NT2/D1 (cell line): ENCODE results near the gene TTYH3.

Experiments used
- DNase-seq: peaks from one replicate; pipeline ENCODE4 v3.0.0-alpha.2; 2011; ENCODE audit warnings: low read depth, low spot score
- H3K27me3 ChIP-seq: 2 replicates; pipeline ENCODE4 v1.6.0; 2011; ENCODE audit warnings: mild to moderate bottlenecking; ENCODE audit not compliant: insufficient read length, insufficient read depth
- H3K36me3 ChIP-seq: 2 replicates; pipeline ENCODE4 v1.6.1; 2011; ENCODE audit warnings: mild to moderate bottlenecking, low read length, mixed read lengths; ENCODE audit not compliant: insufficient read depth, insufficient read length
- H3K4me1 ChIP-seq: 2 replicates; pipeline ENCODE4 v1.5.1; 2011; ENCODE audit not compliant: insufficient read depth, insufficient read length
- H3K4me3 ChIP-seq: 2 replicates; pipeline ENCODE4 v1.5.1; 2011; ENCODE audit warnings: low read depth; ENCODE audit not compliant: insufficient read length
- H3K9ac ChIP-seq: 2 replicates; pipeline ENCODE4 v1.6.0; 2011; ENCODE audit warnings: low read depth; ENCODE audit not compliant: insufficient read length
- H3K9me3 ChIP-seq: 2 replicates; pipeline ENCODE4 v1.5.1; 2011; ENCODE audit warnings: mild to moderate bottlenecking, low read length; ENCODE audit not compliant: insufficient read depth
- SUZ12 ChIP-seq: IDR thresholded peaks from 2 replicates; pipeline ENCODE4 v1.6.1; 2011; ENCODE audit not compliant: insufficient read length, insufficient read depth; ENCODE audit errors: extremely low read depth
- YY1 ChIP-seq: IDR thresholded peaks from 2 replicates; pipeline ENCODE4 v1.6.1; 2011; ENCODE audit not compliant: insufficient read length, insufficient read depth
- ZNF274 ChIP-seq: IDR thresholded peaks from 2 replicates; pipeline ENCODE4 v1.6.1; 2011; ENCODE audit warnings: mild to moderate bottlenecking, low read depth, low read length

TTYH3 gene

GRCh38 chr7:2626498-2627117 lies 5.2 kb upstream of the TTYH3 start:
- H3K9ac ChIP-seq = no peak overlapping the region
- no peaks in the 10 kb centered on the region for H3K27me3 ChIP-seq
- peaks cover 8% of the 10 kb centered on the region; the same call in 1 of the 2 replicates for H3K9me3 ChIP-seq
- no peaks in the 10 kb centered on the region for H3K36me3 ChIP-seq
- no peak overlapping the region for H3K4me3 ChIP-seq
- no peak for DNase-seq
- peaks cover 33% of the 10 kb centered on the region for H3K4me1 ChIP-seq
- TF ChIP-seq SUZ12 (no peak), YY1 (no peak), ZNF274 (no peak)

GRCh38 chr7:2627258-2628129 lies 4.3 kb upstream of the TTYH3 start:
- Histone ChIP-seq H3K4me3 (no peak overlapping the region), H3K27me3 (no peaks in the 10 kb centered on the region), H3K36me3 (no peaks in the 10 kb centered on the region), H3K4me1 (peaks cover 27% of the 10 kb centered on the region), H3K9me3 (peaks cover 8% of the 10 kb centered on the region; the same call in 1 of the 2 replicates), H3K9ac (no peak overlapping the region)
- TF ChIP-seq YY1 (no peak), ZNF274 (no peak), SUZ12 (no peak)
- DNase-seq = no peak

- no peak overlapping the region for H3K4me3 ChIP-seq
- peaks cover 25% of the 10 kb centered on the region for H3K4me1 ChIP-seq
- no peaks in the 10 kb centered on the region for H3K36me3 ChIP-seq
- no peak for DNase-seq
- TF ChIP-seq ZNF274 (no peak), SUZ12 (no peak), YY1 (no peak)
- peaks cover 8% of the 10 kb centered on the region; the same call in 1 of the 2 replicates for H3K9me3 ChIP-seq
- H3K27me3 ChIP-seq = no peaks in the 10 kb centered on the region
- no peak overlapping the region for H3K9ac ChIP-seq
Measured at GRCh38 chr7:2628130-2628482, 3.7 kb upstream of the TTYH3 start.

- Histone ChIP-seq H3K4me3 (no peak overlapping the region), H3K36me3 (no peaks in the 10 kb centered on the region), H3K9ac (no peak overlapping the region), H3K4me1 (peaks cover 23% of the 10 kb centered on the region), H3K27me3 (no peaks in the 10 kb centered on the region), H3K9me3 (peaks cover 8% of the 10 kb centered on the region; the same call in 1 of the 2 replicates)
- TF ChIP-seq YY1 = no peak
- TF ChIP-seq SUZ12 = no peak
- no peak for TF ChIP-seq ZNF274
- no peak for DNase-seq
Measured at GRCh38 chr7:2628891-2629290, 2.9 kb upstream of the TTYH3 start.

- DNase-seq = no peak
- Histone ChIP-seq H3K27me3 (no peaks in the 10 kb centered on the region), H3K36me3 (peaks cover 10% of the 10 kb centered on the region), H3K4me1 (peaks cover 22% of the 10 kb centered on the region), H3K9me3 (peaks cover 8% of the 10 kb centered on the region; the same call in 1 of the 2 replicates), H3K4me3 (no peak overlapping the region), H3K9ac (peak overlapping the region; percentile 46)
- no peak for TF ChIP-seq YY1
- no peak for TF ChIP-seq SUZ12
- TF ChIP-seq ZNF274 = no peak
Measured at GRCh38 chr7:2629746-2630681, 1.8 kb upstream of the TTYH3 start.

- no peak for DNase-seq
Measured at GRCh38 chr7:2632733-2633537, 1.1 kb downstream of the TTYH3 start.

More at GRCh38 chr7:2632733-2633537, 1.1 kb downstream of the TTYH3 start:
- no peaks in the 10 kb centered on the region for H3K9me3 ChIP-seq
- peak overlapping the region; percentile 96 for H3K9ac ChIP-seq
- TF ChIP-seq YY1 (no peak), SUZ12 (no peak), ZNF274 (no peak)
- peak overlapping the region; percentile 91 for H3K4me3 ChIP-seq
- H3K4me1 ChIP-seq = peaks cover 40% of the 10 kb centered on the region
- H3K27me3 ChIP-seq = no peaks in the 10 kb centered on the region
- H3K36me3 ChIP-seq = peaks cover 34% of the 10 kb centered on the region
